ENCODE results near the gene HPS4. TPM values are rescaled to one million over a fixed set of nuclear protein-coding genes. Genes with fewer than 3 reads are reported as not detected.

Gene HPS4
- total RNA-seq, 1 experiment from 2014 or later, result 26.2 TPM

DNA sequence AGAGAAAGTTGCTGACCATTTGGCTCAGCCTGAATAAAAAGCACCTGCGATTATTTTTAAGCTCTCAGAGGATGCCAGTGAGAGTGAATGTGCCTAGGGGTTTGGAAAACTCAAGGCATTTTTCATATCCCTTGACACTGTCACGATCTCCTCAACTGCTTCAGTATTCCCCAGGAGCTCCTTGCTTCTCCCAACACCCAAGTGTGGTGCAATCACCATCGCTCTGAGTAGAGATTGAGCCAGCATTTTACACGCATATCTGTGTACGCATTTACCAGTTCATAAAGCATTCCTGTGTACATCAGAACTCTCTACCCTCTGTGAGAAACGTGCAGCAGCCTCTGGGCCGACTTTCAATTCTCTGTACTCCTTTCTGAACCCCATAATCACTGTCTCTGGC lies 1.4 kb upstream of the HPS4 start:
- no peak for TF ChIP-seq POLR2AphosphoS5 (IDR thresholded peaks at IDR 0.05; ENCODE audit: low read depth, low read length)
- TF ChIP-seq, protein P1, sequence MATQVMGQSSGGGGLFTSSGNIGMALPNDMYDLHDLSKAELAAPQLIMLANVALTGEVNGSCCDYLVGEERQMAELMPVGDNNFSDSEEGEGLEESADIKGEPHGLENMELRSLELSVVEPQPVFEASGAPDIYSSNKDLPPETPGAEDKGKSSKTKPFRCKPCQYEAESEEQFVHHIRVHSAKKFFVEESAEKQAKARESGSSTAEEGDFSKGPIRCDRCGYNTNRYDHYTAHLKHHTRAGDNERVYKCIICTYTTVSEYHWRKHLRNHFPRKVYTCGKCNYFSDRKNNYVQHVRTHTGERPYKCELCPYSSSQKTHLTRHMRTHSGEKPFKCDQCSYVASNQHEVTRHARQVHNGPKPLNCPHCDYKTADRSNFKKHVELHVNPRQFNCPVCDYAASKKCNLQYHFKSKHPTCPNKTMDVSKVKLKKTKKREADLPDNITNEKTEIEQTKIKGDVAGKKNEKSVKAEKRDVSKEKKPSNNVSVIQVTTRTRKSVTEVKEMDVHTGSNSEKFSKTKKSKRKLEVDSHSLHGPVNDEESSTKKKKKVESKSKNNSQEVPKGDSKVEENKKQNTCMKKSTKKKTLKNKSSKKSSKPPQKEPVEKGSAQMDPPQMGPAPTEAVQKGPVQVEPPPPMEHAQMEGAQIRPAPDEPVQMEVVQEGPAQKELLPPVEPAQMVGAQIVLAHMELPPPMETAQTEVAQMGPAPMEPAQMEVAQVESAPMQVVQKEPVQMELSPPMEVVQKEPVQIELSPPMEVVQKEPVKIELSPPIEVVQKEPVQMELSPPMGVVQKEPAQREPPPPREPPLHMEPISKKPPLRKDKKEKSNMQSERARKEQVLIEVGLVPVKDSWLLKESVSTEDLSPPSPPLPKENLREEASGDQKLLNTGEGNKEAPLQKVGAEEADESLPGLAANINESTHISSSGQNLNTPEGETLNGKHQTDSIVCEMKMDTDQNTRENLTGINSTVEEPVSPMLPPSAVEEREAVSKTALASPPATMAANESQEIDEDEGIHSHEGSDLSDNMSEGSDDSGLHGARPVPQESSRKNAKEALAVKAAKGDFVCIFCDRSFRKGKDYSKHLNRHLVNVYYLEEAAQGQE (IDR thresholded peaks at IDR 0.05; ENCODE audit: insufficient read depth in 1 of 2, low read depth in 2 of 2, low read length in 1 of 2), result no peak
- no peak for TF ChIP-seq SIN3A (IDR thresholded peaks at IDR 0.05; ENCODE audit: borderline replicate concordance, insufficient read depth, low read depth, low read length)
- no peak for TF ChIP-seq TCF7L2 (IDR thresholded peaks at IDR 0.05; ENCODE audit: low read depth, low read length)
- TF ChIP-seq, protein P2, sequence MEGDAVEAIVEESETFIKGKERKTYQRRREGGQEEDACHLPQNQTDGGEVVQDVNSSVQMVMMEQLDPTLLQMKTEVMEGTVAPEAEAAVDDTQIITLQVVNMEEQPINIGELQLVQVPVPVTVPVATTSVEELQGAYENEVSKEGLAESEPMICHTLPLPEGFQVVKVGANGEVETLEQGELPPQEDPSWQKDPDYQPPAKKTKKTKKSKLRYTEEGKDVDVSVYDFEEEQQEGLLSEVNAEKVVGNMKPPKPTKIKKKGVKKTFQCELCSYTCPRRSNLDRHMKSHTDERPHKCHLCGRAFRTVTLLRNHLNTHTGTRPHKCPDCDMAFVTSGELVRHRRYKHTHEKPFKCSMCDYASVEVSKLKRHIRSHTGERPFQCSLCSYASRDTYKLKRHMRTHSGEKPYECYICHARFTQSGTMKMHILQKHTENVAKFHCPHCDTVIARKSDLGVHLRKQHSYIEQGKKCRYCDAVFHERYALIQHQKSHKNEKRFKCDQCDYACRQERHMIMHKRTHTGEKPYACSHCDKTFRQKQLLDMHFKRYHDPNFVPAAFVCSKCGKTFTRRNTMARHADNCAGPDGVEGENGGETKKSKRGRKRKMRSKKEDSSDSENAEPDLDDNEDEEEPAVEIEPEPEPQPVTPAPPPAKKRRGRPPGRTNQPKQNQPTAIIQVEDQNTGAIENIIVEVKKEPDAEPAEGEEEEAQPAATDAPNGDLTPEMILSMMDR (IDR thresholded peaks at IDR 0.05), result no peak
- ATAC-seq (no peak), DNase-seq (ENCODE audit: low read depth, low spot score) (no peak)
- ChIA-PET POLR2A (interaction anchor here (0.7 kb wide), 1 partner anchor 120 kb away, joined by 5 read pairs; no protein-coding TSS in a partner anchor), CTCF (no interaction called here)
- BruUV-seq (replicated peaks), result no TSS peak
- Histone ChIP-seq H3K4me1 (ENCODE audit: control insufficient read depth, insufficient read depth, low read length) (peaks cover 25% of the 10 kb centered on the region), H3K9me3 (ENCODE audit: control insufficient read depth, insufficient read depth, low read depth, low read length) (no peaks in the 10 kb centered on the region), H3K27me3 (ENCODE audit: control insufficient read depth, insufficient read depth, low read length) (no peaks in the 10 kb centered on the region), H3K36me3 (ENCODE audit: control insufficient read depth, insufficient read depth, low read length) (peaks cover 8% of the 10 kb centered on the region), H3K4me3 (ENCODE audit: low read depth in 2 of 2, low read length in 2 of 2) (peak overlapping the region; percentile 89 to 95), H3K27ac (ENCODE audit: low read length) (no peak overlapping the region; the same call in 1 of the 2 replicates)
- in situ Hi-C loops (cut with HindIII; ENCODE audit: low pct_unique_long_range_greater_than_20kb, low sequenced_read_pairs) (no loop called here), intact Hi-C loops (cut with micrococcal nuclease; ENCODE audit: unreplicated experiment) (no loop called here)

DNA sequence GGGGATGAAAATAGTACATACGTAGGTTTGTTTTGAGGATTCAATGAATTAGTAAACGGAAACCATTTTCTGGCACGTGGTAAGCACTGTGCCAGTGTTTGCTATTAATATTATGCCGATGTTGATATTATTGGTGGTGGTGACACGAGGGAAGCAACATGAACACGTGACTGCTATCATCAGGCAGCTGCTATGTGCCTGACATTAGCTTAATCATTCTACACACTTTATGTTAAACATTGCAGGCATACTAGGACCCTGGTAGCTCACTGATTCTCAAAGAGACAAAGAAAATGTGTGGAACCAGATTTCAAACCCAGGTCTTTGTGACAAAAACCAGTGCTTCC lies 750 bp upstream of the HPS4 start:
- Histone ChIP-seq H3K9me3 (ENCODE audit: control insufficient read depth, insufficient read depth, low read depth, low read length) (no peaks in the 10 kb centered on the region), H3K36me3 (ENCODE audit: control insufficient read depth, insufficient read depth, low read length) (peaks cover 8% of the 10 kb centered on the region), H3K27ac (ENCODE audit: low read length) (peak overlapping the region; percentile 81), H3K4me1 (ENCODE audit: control insufficient read depth, insufficient read depth, low read length) (peaks cover 31% of the 10 kb centered on the region), H3K27me3 (ENCODE audit: control insufficient read depth, insufficient read depth, low read length) (no peaks in the 10 kb centered on the region), H3K4me3 (ENCODE audit: low read depth in 2 of 2, low read length in 2 of 2) (peak overlapping the region; percentile 89 to 95)
- ATAC-seq (no peak), DNase-seq (ENCODE audit: low read depth, low spot score) (no peak)
- in situ Hi-C loops (cut with HindIII; ENCODE audit: low pct_unique_long_range_greater_than_20kb, low sequenced_read_pairs), result no loop called here
- TF ChIP-seq, protein P2 (IDR thresholded peaks at IDR 0.05), result no peak
- TF ChIP-seq POLR2AphosphoS5 (IDR thresholded peaks at IDR 0.05; ENCODE audit: low read depth, low read length), result no peak
- TF ChIP-seq, protein P1 (IDR thresholded peaks at IDR 0.05; ENCODE audit: insufficient read depth in 1 of 2, low read depth in 2 of 2, low read length in 1 of 2), result no peak
- TF ChIP-seq SIN3A (IDR thresholded peaks at IDR 0.05; ENCODE audit: borderline replicate concordance, insufficient read depth, low read depth, low read length), result no peak
- TF ChIP-seq TCF7L2 (IDR thresholded peaks at IDR 0.05; ENCODE audit: low read depth, low read length), result no peak
- BruUV-seq (replicated peaks), result TSS peak; percentile 71
- intact Hi-C loops (cut with micrococcal nuclease; ENCODE audit: unreplicated experiment), result no loop called here
- ChIA-PET POLR2A (no interaction called here), CTCF (no interaction called here)

All from Panc1 (cell line).